ENCODE data around the gene FAM114A2.

- TF ChIP-seq EZH2 (IDR thresholded peaks at IDR 0.05; ENCODE audit: low read length, unreplicated experiment) (no peak), CTCF (conservative IDR thresholded peaks at IDR 0.05; ENCODE audit: low read depth, low read length) (no peak), EZH2phosphoT487 (IDR thresholded peaks at IDR 0.05; ENCODE audit: borderline replicate concordance, low read length) (no peak)
These were observed 37.7 kb upstream of the FAM114A2 start for GRCh38 chr5:154076240-154076922.

Measured in PC-3 (cell line).